Measurements from ENCODE around the gene MYBPHL. TPM values are rescaled to one million over a fixed set of nuclear protein-coding genes. Genes with fewer than 3 reads are reported as not detected.
"Not testable (repeated sequence)": the region's sequence is repeated elsewhere in the genome, so short reads cannot be mapped to it uniquely, and the experiment has no call there.

Gene MYBPHL
- total and polyA plus RNA-seq, 2 experiments from 2014 or later, result 3.6 to 7.4 TPM

DNA sequence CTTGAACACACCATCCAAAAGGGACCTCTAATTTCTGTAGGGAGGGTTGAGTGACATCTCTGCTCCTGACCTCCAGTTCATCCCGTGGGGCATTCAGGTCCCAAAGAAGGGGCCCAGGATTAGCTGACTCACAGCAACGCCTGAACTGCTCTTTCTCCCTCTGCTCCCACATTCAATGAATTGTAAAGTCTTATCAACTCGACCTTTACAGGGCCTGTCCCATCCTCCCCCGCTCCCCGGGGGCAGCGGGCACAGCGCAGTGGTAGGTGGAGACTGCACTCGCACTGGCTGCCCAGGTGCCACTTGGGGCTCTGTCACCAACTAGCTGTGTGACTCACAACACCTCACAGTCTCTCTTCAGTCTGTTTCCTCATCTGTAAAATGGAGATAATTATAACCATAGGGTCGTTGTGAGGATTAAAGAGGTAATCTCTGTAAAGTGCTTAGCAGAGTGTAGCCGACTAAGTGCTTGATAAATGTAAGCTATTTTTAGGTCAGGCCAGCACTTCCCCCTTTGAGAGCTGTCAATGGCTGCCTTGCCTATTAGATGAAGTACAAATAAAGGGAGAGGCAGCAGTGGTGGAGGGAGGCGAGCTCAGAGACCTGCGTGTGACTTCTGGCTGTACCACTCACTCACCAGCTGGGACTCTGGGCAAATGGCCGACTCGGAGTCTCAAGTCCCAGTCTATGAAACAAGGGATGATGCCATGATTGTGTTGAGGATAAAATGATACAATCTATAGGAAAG, 637 bp upstream of the MYBPHL start:
- Histone ChIP-seq H3K9me3 (ENCODE audit: low read depth) (no peaks in the 10 kb centered on the region), H3K79me2 (no peaks in the 10 kb centered on the region), H2AFZ (no peak overlapping the region), H3K4me2 (peak overlapping the region; percentile 65), H3K27ac (peak overlapping the region; percentile 93), H3K4me1 (ENCODE audit: insufficient read depth) (peaks cover 34% of the 10 kb centered on the region), H3K27me3 (no peaks in the 10 kb centered on the region), H3K9me2 (replicated peaks; ENCODE audit: insufficient read depth) (no peaks in the 10 kb centered on the region), H4K20me1 (ENCODE audit: insufficient read depth, poor library complexity, severe bottlenecking) (no peaks in the 10 kb centered on the region), H3K36me3 (replicated peaks; ENCODE audit: insufficient read depth, low read depth) (no peaks in the 10 kb centered on the region), H3K4me3 (no peak overlapping the region)
- 38% methylated on average over 14 of the region's 14 CpGs for WGBS (ENCODE audit: low lambda C conversion rate, missing lambda C conversion rate)
- peak; percentile 70 for DNase-seq (ENCODE audit: low spot score)
- TF ChIP-seq EZH2 (IDR thresholded peaks at IDR 0.05; ENCODE audit: borderline replicate concordance) (no peak), EZH2phosphoT487 (IDR thresholded peaks at IDR 0.05; ENCODE audit: low read depth, severe bottlenecking, unreplicated experiment) (no peak)
- TF ChIP-seq, protein P1, sequence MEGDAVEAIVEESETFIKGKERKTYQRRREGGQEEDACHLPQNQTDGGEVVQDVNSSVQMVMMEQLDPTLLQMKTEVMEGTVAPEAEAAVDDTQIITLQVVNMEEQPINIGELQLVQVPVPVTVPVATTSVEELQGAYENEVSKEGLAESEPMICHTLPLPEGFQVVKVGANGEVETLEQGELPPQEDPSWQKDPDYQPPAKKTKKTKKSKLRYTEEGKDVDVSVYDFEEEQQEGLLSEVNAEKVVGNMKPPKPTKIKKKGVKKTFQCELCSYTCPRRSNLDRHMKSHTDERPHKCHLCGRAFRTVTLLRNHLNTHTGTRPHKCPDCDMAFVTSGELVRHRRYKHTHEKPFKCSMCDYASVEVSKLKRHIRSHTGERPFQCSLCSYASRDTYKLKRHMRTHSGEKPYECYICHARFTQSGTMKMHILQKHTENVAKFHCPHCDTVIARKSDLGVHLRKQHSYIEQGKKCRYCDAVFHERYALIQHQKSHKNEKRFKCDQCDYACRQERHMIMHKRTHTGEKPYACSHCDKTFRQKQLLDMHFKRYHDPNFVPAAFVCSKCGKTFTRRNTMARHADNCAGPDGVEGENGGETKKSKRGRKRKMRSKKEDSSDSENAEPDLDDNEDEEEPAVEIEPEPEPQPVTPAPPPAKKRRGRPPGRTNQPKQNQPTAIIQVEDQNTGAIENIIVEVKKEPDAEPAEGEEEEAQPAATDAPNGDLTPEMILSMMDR (IDR thresholded peaks at IDR 0.05; ENCODE audit: poor library complexity), result no peak

DNA sequence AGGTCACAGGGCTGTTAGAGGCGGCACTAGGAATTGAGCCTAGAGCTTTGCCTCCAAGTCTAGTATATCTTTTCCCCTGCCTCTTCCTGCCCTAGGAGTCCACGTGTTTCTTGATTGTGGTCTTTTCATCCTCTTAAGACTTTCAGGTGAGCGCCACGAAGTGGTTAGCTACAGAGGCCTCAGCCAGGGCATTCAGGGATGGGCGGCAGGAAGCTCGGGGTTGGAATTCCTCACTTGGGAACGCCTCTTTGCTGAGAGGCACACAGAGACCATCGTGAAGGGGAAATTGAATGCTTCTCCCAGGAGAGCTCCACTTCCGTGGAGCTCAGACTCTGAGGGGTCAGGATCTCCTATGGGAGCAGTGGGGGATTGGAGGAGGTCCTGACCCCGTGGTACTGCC, 820 bp downstream of the MYBPHL start:
- not testable (repeated sequence) for H3K36me3 ChIP-seq (replicated peaks; ENCODE audit: insufficient read depth, low read depth); DNase-seq (ENCODE audit: low spot score); H3K9me3 ChIP-seq (ENCODE audit: low read depth); H4K20me1 ChIP-seq (ENCODE audit: insufficient read depth, poor library complexity, severe bottlenecking); H3K27me3 ChIP-seq; H2AFZ ChIP-seq; H3K9me2 ChIP-seq (replicated peaks; ENCODE audit: insufficient read depth); H3K4me3 ChIP-seq; H3K79me2 ChIP-seq
- 62% methylated on average over 10 of the region's 10 CpGs for WGBS (ENCODE audit: low lambda C conversion rate, missing lambda C conversion rate)
- Histone ChIP-seq H3K27ac (peak overlapping the region; percentile 93), H3K4me2 (peak overlapping the region; percentile 65), H3K4me1 (ENCODE audit: insufficient read depth) (peaks cover 34% of the 10 kb centered on the region)

DNA sequence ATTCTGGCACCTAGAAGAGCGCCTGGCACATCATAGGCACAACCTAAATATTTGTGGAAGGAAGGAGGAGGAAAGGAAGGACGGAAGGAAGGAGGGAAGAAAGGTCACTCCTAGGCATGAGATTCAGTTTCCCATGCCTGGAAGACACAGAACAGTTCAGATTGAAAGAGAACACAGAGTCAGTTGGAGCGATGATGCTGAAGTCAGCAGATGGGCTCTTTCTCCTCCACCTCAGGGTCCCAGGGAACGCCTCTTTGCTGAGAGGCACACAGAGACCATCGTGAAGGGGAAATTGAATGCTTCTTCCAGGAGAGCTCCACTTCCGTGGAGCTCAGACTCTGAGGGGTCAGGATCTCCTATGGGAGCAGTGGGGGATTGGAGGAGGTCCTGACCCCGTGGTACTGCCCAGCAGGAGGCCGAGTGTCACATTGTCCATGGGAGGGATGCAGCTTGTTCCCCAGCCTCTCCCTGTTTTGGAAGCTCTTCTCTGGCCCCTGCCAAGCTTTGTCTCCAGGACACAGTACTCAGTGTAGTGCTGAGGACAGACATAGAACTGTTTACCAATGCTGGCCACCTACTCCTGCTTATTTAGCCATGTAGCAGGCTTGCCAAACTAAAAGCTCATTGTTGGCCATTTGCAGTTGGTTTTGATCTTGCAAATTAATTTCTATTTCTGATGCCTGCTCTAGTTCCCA, 2.4 kb downstream of the MYBPHL start:
- Histone ChIP-seq H3K27me3 (no peaks in the 10 kb centered on the region), H3K9me3 (ENCODE audit: low read depth) (no peaks in the 10 kb centered on the region), H3K4me1 (ENCODE audit: insufficient read depth) (peaks cover 31% of the 10 kb centered on the region), H4K20me1 (ENCODE audit: insufficient read depth, poor library complexity, severe bottlenecking) (no peaks in the 10 kb centered on the region), H3K9me2 (replicated peaks; ENCODE audit: insufficient read depth) (no peaks in the 10 kb centered on the region), H3K4me3 (no peak overlapping the region), H3K36me3 (replicated peaks; ENCODE audit: insufficient read depth, low read depth) (no peaks in the 10 kb centered on the region), H3K79me2 (no peaks in the 10 kb centered on the region), H2AFZ (no peak overlapping the region), H3K27ac (no peak overlapping the region), H3K4me2 (no peak overlapping the region)
- DNase-seq (ENCODE audit: low spot score), result no peak
- no peak for TF ChIP-seq EZH2phosphoT487 (IDR thresholded peaks at IDR 0.05; ENCODE audit: low read depth, severe bottlenecking, unreplicated experiment)
- no peak for TF ChIP-seq EZH2 (IDR thresholded peaks at IDR 0.05; ENCODE audit: borderline replicate concordance)
- TF ChIP-seq, protein P1 (IDR thresholded peaks at IDR 0.05; ENCODE audit: poor library complexity), result no peak
- 79% methylated on average over 8 of the region's 8 CpGs for WGBS (ENCODE audit: low lambda C conversion rate, missing lambda C conversion rate)

DNA sequence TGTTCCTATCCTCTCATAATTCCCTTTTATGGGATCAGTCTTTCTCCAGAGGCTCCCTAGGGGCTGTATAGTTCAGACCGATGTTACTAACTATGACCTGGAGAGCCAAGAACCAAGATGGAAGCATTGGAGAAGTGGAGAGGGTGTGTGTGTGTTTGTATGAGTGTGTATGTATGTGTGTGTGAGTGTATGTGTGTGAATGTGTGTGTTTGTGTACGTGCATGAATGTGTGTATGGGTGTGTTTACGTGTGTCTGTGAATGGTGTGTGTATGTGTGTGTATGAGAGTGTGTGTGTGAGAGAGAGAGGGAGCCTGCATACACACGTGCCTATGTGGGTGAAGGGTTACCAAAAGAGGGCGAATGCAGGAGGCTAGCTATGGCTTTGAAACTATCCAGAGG, 4.9 kb downstream of the MYBPHL start:
- H3K9me3 ChIP-seq (ENCODE audit: low read depth), result no peaks in the 10 kb centered on the region
- peaks cover 23% of the 10 kb centered on the region for H3K4me1 ChIP-seq (ENCODE audit: insufficient read depth)
- H2AFZ ChIP-seq, result no peak overlapping the region
- H3K27me3 ChIP-seq, result no peaks in the 10 kb centered on the region
- H3K4me2 ChIP-seq, result no peak overlapping the region
- WGBS (ENCODE audit: low lambda C conversion rate, missing lambda C conversion rate), result 90% methylated on average over 5 of the region's 5 CpGs
- no peaks in the 10 kb centered on the region for H3K36me3 ChIP-seq (replicated peaks; ENCODE audit: insufficient read depth, low read depth)
- TF ChIP-seq, protein P1 (IDR thresholded peaks at IDR 0.05; ENCODE audit: poor library complexity), result no peak
- TF ChIP-seq EZH2phosphoT487 (IDR thresholded peaks at IDR 0.05; ENCODE audit: low read depth, severe bottlenecking, unreplicated experiment) (no peak), EZH2 (IDR thresholded peaks at IDR 0.05; ENCODE audit: borderline replicate concordance) (no peak)
- DNase-seq (ENCODE audit: low spot score), result no peak
- no peak overlapping the region for H3K4me3 ChIP-seq
- no peaks in the 10 kb centered on the region for H4K20me1 ChIP-seq (ENCODE audit: insufficient read depth, poor library complexity, severe bottlenecking)
- no peak overlapping the region for H3K27ac ChIP-seq
- no peaks in the 10 kb centered on the region for H3K9me2 ChIP-seq (replicated peaks; ENCODE audit: insufficient read depth)
- H3K79me2 ChIP-seq, result no peaks in the 10 kb centered on the region

All from hepatocyte (in vitro differentiated cells).